ENCODE results near the gene CDC34.

GRCh38 chr19:579842-580155 is 48.2 kb downstream of the CDC34 start:
- TF ChIP-seq, protein P1, sequence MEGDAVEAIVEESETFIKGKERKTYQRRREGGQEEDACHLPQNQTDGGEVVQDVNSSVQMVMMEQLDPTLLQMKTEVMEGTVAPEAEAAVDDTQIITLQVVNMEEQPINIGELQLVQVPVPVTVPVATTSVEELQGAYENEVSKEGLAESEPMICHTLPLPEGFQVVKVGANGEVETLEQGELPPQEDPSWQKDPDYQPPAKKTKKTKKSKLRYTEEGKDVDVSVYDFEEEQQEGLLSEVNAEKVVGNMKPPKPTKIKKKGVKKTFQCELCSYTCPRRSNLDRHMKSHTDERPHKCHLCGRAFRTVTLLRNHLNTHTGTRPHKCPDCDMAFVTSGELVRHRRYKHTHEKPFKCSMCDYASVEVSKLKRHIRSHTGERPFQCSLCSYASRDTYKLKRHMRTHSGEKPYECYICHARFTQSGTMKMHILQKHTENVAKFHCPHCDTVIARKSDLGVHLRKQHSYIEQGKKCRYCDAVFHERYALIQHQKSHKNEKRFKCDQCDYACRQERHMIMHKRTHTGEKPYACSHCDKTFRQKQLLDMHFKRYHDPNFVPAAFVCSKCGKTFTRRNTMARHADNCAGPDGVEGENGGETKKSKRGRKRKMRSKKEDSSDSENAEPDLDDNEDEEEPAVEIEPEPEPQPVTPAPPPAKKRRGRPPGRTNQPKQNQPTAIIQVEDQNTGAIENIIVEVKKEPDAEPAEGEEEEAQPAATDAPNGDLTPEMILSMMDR (IDR thresholded peaks at IDR 0.05; ENCODE audit: borderline replicate concordance, extremely low read depth, low read length, poor library complexity, severe bottlenecking), result no peak
- TF ChIP-seq EZH2 (IDR thresholded peaks at IDR 0.05; ENCODE audit: borderline replicate concordance, low read depth, low read length, severe bottlenecking), result no peak

Measured in DND-41 (cell line).